Endothelial cell of umbilical vein (primary cell): ENCODE data around the gene ADAMTS14. TPM values are rescaled to one million over a fixed set of nuclear protein-coding genes. Genes with fewer than 3 reads are reported as not detected.

Experiments
- BruUV-seq: library from RNA; stranded (reverse); fragments of 400-500 nt; replicated peaks from 2 replicates; lab custom pipeline; 2021; lab: Mats Ljungman, UMichigan
- CTCF ChIA-PET: fragments of 300-600, 350-600 bp; sonication (Branson Sonifier 250); formaldehyde crosslinking; loops from one replicate; lab custom pipeline; 2021; ENCODE audit warnings: antibody characterized with exemption, inconsistent platforms; lab: Charles Lee
- POLR2A ChIA-PET: fragments of 300-600, 350-600 bp; sonication (Branson Sonifier 250); formaldehyde crosslinking; loops from one replicate; lab custom pipeline; 2021; ENCODE audit warnings: antibody characterized with exemption, inconsistent platforms; lab: Charles Lee
- DNase-seq: peaks from one replicate; pipeline ENCODE4 v3.0.0-alpha.2; 2011; ENCODE audit warnings: low read depth, low spot score
- FAIRE-seq: peaks from 2 replicates; lab custom pipeline; 2011; peaks lifted over from hg19 to GRCh38; lab: Jason Lieb, UNC
- H2AFZ ChIP-seq: 2 replicates; pipeline ENCODE4 v1.6.0; 2012; ENCODE audit warnings: low read depth, low read length, control low read depth, inconsistent platforms
- H3K27ac ChIP-seq: 2 replicates; pipeline ENCODE4 v1.5.1; 2011; ENCODE audit warnings: low read depth, mild to moderate bottlenecking, control low read depth, low read length, moderate library complexity; ENCODE audit not compliant: insufficient read depth
- H3K27me3 ChIP-seq, 2 experiments: 2 replicates each; pipeline versions ENCODE4 v1.6.0 to v1.6.1; 2011; ENCODE audit warnings: low read length in 2 of 2, mixed read lengths in 1 of 2; ENCODE audit not compliant: control insufficient read depth in 2 of 2, insufficient read depth in 2 of 2
- H3K36me3 ChIP-seq, 2 experiments: 2 replicates in 1 of 2; 3 replicates in 1 of 2; pipeline ENCODE4 v1.5.1; 2011; ENCODE audit warnings: low read length in 2 of 2, mild to moderate bottlenecking in 1 of 2, moderate library complexity in 1 of 2; ENCODE audit not compliant: control insufficient read depth in 2 of 2, insufficient read depth in 2 of 2; ENCODE audit errors: extremely low read depth in 1 of 2
- H3K4me1 ChIP-seq: 3 replicates; pipeline ENCODE4 v1.5.1; 2011; ENCODE audit warnings: mild to moderate bottlenecking, low read length; ENCODE audit not compliant: control insufficient read depth, insufficient read depth; ENCODE audit errors: extremely low read depth
- H3K4me2 ChIP-seq: 2 replicates; pipeline ENCODE4 v1.6.1; 2011; ENCODE audit warnings: low read length, control low read depth, mixed read lengths; ENCODE audit not compliant: insufficient read depth
- H3K4me3 ChIP-seq, 3 experiments: fragments of 200-600 bp in 1 of 3; sonication (generic), shearing (Covaris generic) in 1 of 3; replicated peaks in 1 of 3; 2 replicates each; pipeline ENCODE4 v1.5.1; 2011 to 2016; ENCODE audit warnings: control low read depth in 3 of 3, low read length in 3 of 3, mild to moderate bottlenecking in 2 of 3, inconsistent platforms in 1 of 3, low read depth in 1 of 3, moderate library complexity in 1 of 3; ENCODE audit not compliant: insufficient read depth in 1 of 3
- H3K79me2 ChIP-seq: 2 replicates; pipeline ENCODE4 v1.6.0; 2012; ENCODE audit warnings: low read length, inconsistent platforms; ENCODE audit not compliant: control insufficient read depth, insufficient read depth
- H3K9ac ChIP-seq: replicated peaks from 2 replicates; pipeline ENCODE3; 2011; ENCODE audit warnings: low read length, control low read depth; ENCODE audit not compliant: insufficient read depth; ENCODE audit errors: extremely low read depth
- H3K9me1 ChIP-seq: replicated peaks from 3 replicates; pipeline ENCODE4 v1.6.0; 2011; ENCODE audit warnings: mild to moderate bottlenecking, low read length; ENCODE audit not compliant: control insufficient read depth, insufficient read depth; ENCODE audit errors: extremely low read depth
- H3K9me3 ChIP-seq: replicated peaks from 2 replicates; pipeline ENCODE4 v1.5.1; 2012; ENCODE audit warnings: low read length, inconsistent platforms; ENCODE audit not compliant: control insufficient read depth, insufficient read depth
- H4K20me1 ChIP-seq: replicated peaks from 2 replicates; pipeline ENCODE3; 2011; ENCODE audit warnings: mild to moderate bottlenecking, low read length; ENCODE audit not compliant: control insufficient read depth, insufficient read depth; ENCODE audit errors: extremely low read depth
- CTCF ChIP-seq, 2 donors: IDR thresholded peaks; 1 replicate in 1 of 2; 2 replicates in 1 of 2; pipeline ENCODE4 v1.5.1; 2011; ENCODE audit warnings: low read length in 2 of 2, mild to moderate bottlenecking in 2 of 2, moderate library complexity in 2 of 2, control low read depth in 1 of 2, inconsistent platforms in 1 of 2, low read depth in 1 of 2; ENCODE audit not compliant: insufficient read depth in 1 of 2; ENCODE audit errors: extremely low read depth in 1 of 2
- EZH2 ChIP-seq: IDR thresholded peaks from 2 replicates; pipeline ENCODE4 v1.6.1; 2012; ENCODE audit warnings: borderline replicate concordance, low read depth, mild to moderate bottlenecking, moderate library complexity, low read length, inconsistent platforms; ENCODE audit not compliant: severe bottlenecking
- FOS ChIP-seq: IDR thresholded peaks from 2 replicates; pipeline ENCODE4 v1.6.1; 2011; ENCODE audit warnings: mild to moderate bottlenecking, low read length, moderate library complexity, borderline replicate concordance; ENCODE audit not compliant: insufficient read depth
- GATA2 ChIP-seq: IDR thresholded peaks from 2 replicates; pipeline ENCODE4 v1.7.0; 2011; ENCODE audit warnings: low read depth, mild to moderate bottlenecking, moderate library complexity, mixed read lengths, low read length; ENCODE audit not compliant: insufficient read length, insufficient read depth
- JUN ChIP-seq: IDR thresholded peaks from 2 replicates; pipeline ENCODE4 v1.6.1; 2011; ENCODE audit warnings: borderline replicate concordance, low read depth; ENCODE audit not compliant: insufficient read length, insufficient read depth
- MAX ChIP-seq: IDR thresholded peaks from 2 replicates; pipeline ENCODE4 v1.6.1; 2011; ENCODE audit not compliant: insufficient read depth, insufficient read length
- MYC ChIP-seq: IDR thresholded peaks from one replicate; pipeline ENCODE4 v1.6.1; 2011; ENCODE audit warnings: mild to moderate bottlenecking, low read depth, low read length
- POLR2A ChIP-seq: IDR thresholded peaks from 2 replicates; pipeline ENCODE4 v1.6.1; 2012; ENCODE audit warnings: low read depth, mild to moderate bottlenecking, control low read depth, low read length
- POLR2AphosphoS5 ChIP-seq: IDR thresholded peaks from 2 replicates; pipeline ENCODE4 v1.6.1; 2012; ENCODE audit warnings: low read depth, mild to moderate bottlenecking, control low read depth, low read length, moderate library complexity; ENCODE audit not compliant: insufficient read depth
- dilution Hi-C: fragments of 300-500 bp; cut with MboI; formaldehyde crosslinking; loops from one replicate; pipeline ENCODE4 v1.15.0; 2019; ENCODE audit warnings: low sequenced_read_pairs; ENCODE audit not compliant: extremely low pct_ligation_motif_present
- intact Hi-C: fragments of 100-400 bp; cut with micrococcal nuclease; formaldehyde crosslinking; loops from one replicate; pipeline ENCODE4 v1.10.0; 2022
- polyA plus RNA-seq, 4 experiments: library from polyadenylated mRNA; depleted of rRNA in 3 of 4; stranded (reverse) in 3 of 4; unstranded in 1 of 4; fragments of >200 nt; gene quantifications; 2 replicates each; pipeline versions ENCODE4 v1.2.1 to v1.2.3, GENCODE V29; 2011 to 2012; ENCODE audit warnings: missing spikeins in 1 of 4
- total RNA-seq: library from RNA; stranded (reverse); gene quantifications from 2 replicates; pipeline ENCODE4 v1.2.3, GENCODE V29; 2021

ADAMTS14 gene
- total and polyA plus RNA-seq, 2 donors (not counting 3 experiments of a cell fraction or from before 2014, with no cell fraction given): not detected

GRCh38 chr10:70673043-70673928 is 980 bp downstream of the ADAMTS14 start:
- dilution Hi-C loops (no loop called here), intact Hi-C loops (no loop called here)
- POLR2A ChIA-PET: no interaction called here
- Histone ChIP-seq H3K9ac (no peak overlapping the region), H3K9me1 (no peaks in the 10 kb centered on the region), H3K27me3 (peaks cover 26 to 29% of the 10 kb centered on the region in 2 experiments), H3K4me1 (no peaks in the 10 kb centered on the region), H3K27ac (no peak overlapping the region), H3K79me2 (no peaks in the 10 kb centered on the region), H3K9me3 (no peaks in the 10 kb centered on the region), H2AFZ (no peak overlapping the region), H3K4me2 (no peak overlapping the region), H3K36me3 (no peaks in the 10 kb centered on the region), H4K20me1 (no peaks in the 10 kb centered on the region), H3K4me3 (no peak overlapping the region)
- CTCF ChIA-PET: no interaction called here
- TF ChIP-seq MYC: no peak
- TF ChIP-seq POLR2A: no peak
- no peak for TF ChIP-seq GATA2
- no peak for TF ChIP-seq JUN
- no peak for TF ChIP-seq POLR2AphosphoS5
- TF ChIP-seq CTCF (IDR thresholded peaks at IDR 0.05; ENCODE audit: extremely low read depth in 1 of 2, insufficient read depth in 1 of 2, low read depth in 1 of 2, low read length in 2 of 2): no peak
- TF ChIP-seq MAX: no peak
- TF ChIP-seq FOS: no peak
- no peak for TF ChIP-seq EZH2
- BruUV-seq: no TSS peak
- DNase-seq: no peak
- no peak for FAIRE-seq
